ENCODE data around the gene RPS3.
"Not testable (repeated sequence)": the region's sequence is repeated elsewhere in the genome, so short reads cannot be mapped to it uniquely, and the experiment has no call there.

DNA sequence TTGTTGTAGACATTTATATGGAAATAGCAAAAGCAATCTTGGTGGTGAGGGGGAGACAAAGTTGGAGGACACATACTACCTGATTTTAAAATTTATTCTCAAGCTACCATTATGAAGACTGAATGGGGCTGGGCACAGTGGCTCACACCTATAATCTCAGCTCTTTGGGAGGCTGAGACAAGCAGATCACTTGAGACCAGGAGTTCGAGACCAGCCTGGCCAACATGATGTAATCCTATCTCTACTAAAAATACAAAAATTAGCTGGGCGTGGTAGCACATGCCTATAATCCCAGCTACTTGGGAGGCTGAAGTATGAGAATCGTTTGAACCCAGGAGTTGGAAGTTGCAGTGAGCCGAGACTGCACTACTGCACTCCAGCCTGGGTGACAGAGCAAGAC lies 37.0 kb upstream of the RPS3 start:
- TF ChIP-seq MAX (IDR thresholded peaks at IDR 0.05); CTCF (IDR thresholded peaks at IDR 0.05 in 2 of 3, conservative IDR thresholded peaks at IDR 0.05 in 1 of 3; ENCODE audit: borderline replicate concordance in 1 of 3, insufficient read depth in 1 of 3, low read depth in 2 of 3, low read length in 2 of 3); POLR2AphosphoS5 (IDR thresholded peaks at IDR 0.05; ENCODE audit: low read depth, low read length); EGR1 (IDR thresholded peaks at IDR 0.05; ENCODE audit: low read depth); POLR2A (IDR thresholded peaks at IDR 0.05; ENCODE audit: borderline replicate concordance, extremely low read depth, insufficient read depth, insufficient read length); EZH2phosphoT487 (IDR thresholded peaks at IDR 0.05; ENCODE audit: borderline replicate concordance); YY1 (IDR thresholded peaks at IDR 0.05; ENCODE audit: extremely low read depth, insufficient replicate concordance, low read depth, low read length); SRF (IDR thresholded peaks at IDR 0.05; ENCODE audit: low read depth): not testable (repeated sequence)
- TF ChIP-seq, protein P1, sequence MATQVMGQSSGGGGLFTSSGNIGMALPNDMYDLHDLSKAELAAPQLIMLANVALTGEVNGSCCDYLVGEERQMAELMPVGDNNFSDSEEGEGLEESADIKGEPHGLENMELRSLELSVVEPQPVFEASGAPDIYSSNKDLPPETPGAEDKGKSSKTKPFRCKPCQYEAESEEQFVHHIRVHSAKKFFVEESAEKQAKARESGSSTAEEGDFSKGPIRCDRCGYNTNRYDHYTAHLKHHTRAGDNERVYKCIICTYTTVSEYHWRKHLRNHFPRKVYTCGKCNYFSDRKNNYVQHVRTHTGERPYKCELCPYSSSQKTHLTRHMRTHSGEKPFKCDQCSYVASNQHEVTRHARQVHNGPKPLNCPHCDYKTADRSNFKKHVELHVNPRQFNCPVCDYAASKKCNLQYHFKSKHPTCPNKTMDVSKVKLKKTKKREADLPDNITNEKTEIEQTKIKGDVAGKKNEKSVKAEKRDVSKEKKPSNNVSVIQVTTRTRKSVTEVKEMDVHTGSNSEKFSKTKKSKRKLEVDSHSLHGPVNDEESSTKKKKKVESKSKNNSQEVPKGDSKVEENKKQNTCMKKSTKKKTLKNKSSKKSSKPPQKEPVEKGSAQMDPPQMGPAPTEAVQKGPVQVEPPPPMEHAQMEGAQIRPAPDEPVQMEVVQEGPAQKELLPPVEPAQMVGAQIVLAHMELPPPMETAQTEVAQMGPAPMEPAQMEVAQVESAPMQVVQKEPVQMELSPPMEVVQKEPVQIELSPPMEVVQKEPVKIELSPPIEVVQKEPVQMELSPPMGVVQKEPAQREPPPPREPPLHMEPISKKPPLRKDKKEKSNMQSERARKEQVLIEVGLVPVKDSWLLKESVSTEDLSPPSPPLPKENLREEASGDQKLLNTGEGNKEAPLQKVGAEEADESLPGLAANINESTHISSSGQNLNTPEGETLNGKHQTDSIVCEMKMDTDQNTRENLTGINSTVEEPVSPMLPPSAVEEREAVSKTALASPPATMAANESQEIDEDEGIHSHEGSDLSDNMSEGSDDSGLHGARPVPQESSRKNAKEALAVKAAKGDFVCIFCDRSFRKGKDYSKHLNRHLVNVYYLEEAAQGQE (IDR thresholded peaks at IDR 0.05; ENCODE audit: low read depth), result not testable (repeated sequence)
